Measurements from ENCODE around the gene FOXR1. TPM values are rescaled to one million over a fixed set of nuclear protein-coding genes. Genes with fewer than 3 reads are reported as not detected.

The FOXR1 gene
- total RNA-seq, 1 donor = not detected

DNA sequence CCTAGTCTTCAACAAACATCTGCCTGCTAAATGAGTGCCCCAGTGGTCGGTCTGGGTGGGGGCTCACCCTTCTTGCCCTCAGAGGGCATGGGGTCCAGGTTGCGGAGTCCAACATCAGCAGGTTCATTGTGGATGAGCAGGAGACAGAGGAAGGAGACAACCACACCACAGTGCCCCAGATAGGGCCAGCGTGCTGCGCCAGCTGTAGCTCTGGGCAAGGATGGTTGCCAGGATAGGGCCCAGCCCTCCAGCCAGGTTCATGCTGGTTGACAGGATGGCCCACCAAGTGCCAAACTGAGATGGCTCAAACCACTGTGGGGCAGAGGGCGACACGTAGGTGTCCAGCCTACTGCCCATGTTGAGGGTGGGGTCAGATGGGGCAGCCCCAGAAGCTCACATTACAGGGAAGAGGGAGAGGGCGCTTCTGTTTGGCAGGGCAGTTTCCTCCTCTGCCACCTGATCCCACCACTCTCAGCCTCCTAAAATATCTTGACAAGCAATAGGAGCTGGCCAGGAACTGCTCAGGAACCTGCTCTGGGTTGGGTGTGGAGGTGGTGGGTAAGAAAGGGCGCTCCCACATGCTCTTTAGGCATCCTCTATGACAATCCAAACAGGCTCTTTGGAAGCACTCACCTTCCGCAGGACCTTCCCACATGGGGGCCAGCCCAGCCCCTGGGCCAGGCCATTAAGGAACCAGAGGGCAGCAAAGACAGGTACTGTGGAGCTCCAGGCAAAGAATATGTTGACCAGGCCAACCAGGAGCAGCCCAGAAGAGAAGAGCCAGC is 56.2 kb downstream of the FOXR1 start:
- Histone ChIP-seq H4K20me1 (ENCODE audit: insufficient read depth, low read length) (peaks cover 4% of the 10 kb centered on the region), H3K27me3 (ENCODE audit: insufficient read depth, low read length) (no peaks in the 10 kb centered on the region), H2AFZ (ENCODE audit: low read length) (no peak overlapping the region), H3K79me2 (ENCODE audit: insufficient read depth, low read length) (peaks cover 5% of the 10 kb centered on the region), H3K27ac (ENCODE audit: low read depth, low read length) (no peak overlapping the region), H3K4me1 (ENCODE audit: insufficient read depth, low read length) (peaks cover 10% of the 10 kb centered on the region), H3K4me3 (ENCODE audit: insufficient read depth, low read length) (no peak overlapping the region), H3K4me2 (ENCODE audit: insufficient read depth, low read length) (no peak overlapping the region), H3K9me3 (ENCODE audit: low read depth, low read length) (no peaks in the 10 kb centered on the region), H3K36me3 (ENCODE audit: insufficient read depth, low read length) (peaks cover 22% of the 10 kb centered on the region)
- no peak for DNase-seq (ENCODE audit: insufficient read length, low spot score, missing footprints)
- TF ChIP-seq, protein P1, sequence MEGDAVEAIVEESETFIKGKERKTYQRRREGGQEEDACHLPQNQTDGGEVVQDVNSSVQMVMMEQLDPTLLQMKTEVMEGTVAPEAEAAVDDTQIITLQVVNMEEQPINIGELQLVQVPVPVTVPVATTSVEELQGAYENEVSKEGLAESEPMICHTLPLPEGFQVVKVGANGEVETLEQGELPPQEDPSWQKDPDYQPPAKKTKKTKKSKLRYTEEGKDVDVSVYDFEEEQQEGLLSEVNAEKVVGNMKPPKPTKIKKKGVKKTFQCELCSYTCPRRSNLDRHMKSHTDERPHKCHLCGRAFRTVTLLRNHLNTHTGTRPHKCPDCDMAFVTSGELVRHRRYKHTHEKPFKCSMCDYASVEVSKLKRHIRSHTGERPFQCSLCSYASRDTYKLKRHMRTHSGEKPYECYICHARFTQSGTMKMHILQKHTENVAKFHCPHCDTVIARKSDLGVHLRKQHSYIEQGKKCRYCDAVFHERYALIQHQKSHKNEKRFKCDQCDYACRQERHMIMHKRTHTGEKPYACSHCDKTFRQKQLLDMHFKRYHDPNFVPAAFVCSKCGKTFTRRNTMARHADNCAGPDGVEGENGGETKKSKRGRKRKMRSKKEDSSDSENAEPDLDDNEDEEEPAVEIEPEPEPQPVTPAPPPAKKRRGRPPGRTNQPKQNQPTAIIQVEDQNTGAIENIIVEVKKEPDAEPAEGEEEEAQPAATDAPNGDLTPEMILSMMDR (IDR thresholded peaks at IDR 0.05; ENCODE audit: extremely low read depth, low read depth, low read length) = no peak

- Histone ChIP-seq H2AFZ (ENCODE audit: low read length) (no peak overlapping the region), H3K36me3 (ENCODE audit: insufficient read depth, low read length) (peaks cover 15% of the 10 kb centered on the region), H4K20me1 (ENCODE audit: insufficient read depth, low read length) (peaks cover 4% of the 10 kb centered on the region), H3K27ac (ENCODE audit: low read depth, low read length) (no peak overlapping the region), H3K4me2 (ENCODE audit: insufficient read depth, low read length) (no peak overlapping the region), H3K4me1 (ENCODE audit: insufficient read depth, low read length) (peaks cover 10% of the 10 kb centered on the region), H3K4me3 (ENCODE audit: insufficient read depth, low read length) (no peak overlapping the region), H3K27me3 (ENCODE audit: insufficient read depth, low read length) (no peaks in the 10 kb centered on the region), H3K9me3 (ENCODE audit: low read depth, low read length) (no peaks in the 10 kb centered on the region), H3K79me2 (ENCODE audit: insufficient read depth, low read length) (no peaks in the 10 kb centered on the region)
- TF ChIP-seq, protein P1 (IDR thresholded peaks at IDR 0.05; ENCODE audit: extremely low read depth, low read depth, low read length) = no peak
- no peak for DNase-seq (ENCODE audit: insufficient read length, low spot score, missing footprints)
Observed at GRCh38 chr11:119028346-119029068, 56.9 kb downstream of the FOXR1 start.

GRCh38 chr11:119029069-119029339 is 57.4 kb downstream of the FOXR1 start:
- H3K36me3 ChIP-seq (ENCODE audit: insufficient read depth, low read length) = peaks cover 14% of the 10 kb centered on the region
- peaks cover 2% of the 10 kb centered on the region for H4K20me1 ChIP-seq (ENCODE audit: insufficient read depth, low read length)
- H3K9me3 ChIP-seq (ENCODE audit: low read depth, low read length) = no peaks in the 10 kb centered on the region
- no peak overlapping the region for H3K4me2 ChIP-seq (ENCODE audit: insufficient read depth, low read length)
- H3K79me2 ChIP-seq (ENCODE audit: insufficient read depth, low read length) = no peaks in the 10 kb centered on the region
- no peak overlapping the region for H2AFZ ChIP-seq (ENCODE audit: low read length)
- no peaks in the 10 kb centered on the region for H3K27me3 ChIP-seq (ENCODE audit: insufficient read depth, low read length)
- H3K27ac ChIP-seq (ENCODE audit: low read depth, low read length) = no peak overlapping the region
- peaks cover 10% of the 10 kb centered on the region for H3K4me1 ChIP-seq (ENCODE audit: insufficient read depth, low read length)
- DNase-seq (ENCODE audit: insufficient read length, low spot score, missing footprints) = no peak
- TF ChIP-seq, protein P1 (IDR thresholded peaks at IDR 0.05; ENCODE audit: extremely low read depth, low read depth, low read length) = no peak
- no peak overlapping the region for H3K4me3 ChIP-seq (ENCODE audit: insufficient read depth, low read length)

- H3K9me3 ChIP-seq (ENCODE audit: low read depth, low read length) = no peaks in the 10 kb centered on the region
Observed at GRCh38 chr11:119029340-119030028, 57.9 kb downstream of the FOXR1 start.

More at GRCh38 chr11:119029340-119030028, 57.9 kb downstream of the FOXR1 start:
- H3K4me3 ChIP-seq (ENCODE audit: insufficient read depth, low read length) = peak overlapping the region; percentile 88
- peak overlapping the region; percentile 89 for H2AFZ ChIP-seq (ENCODE audit: low read length)
- H3K4me2 ChIP-seq (ENCODE audit: insufficient read depth, low read length) = peak overlapping the region; percentile 93
- H3K79me2 ChIP-seq (ENCODE audit: insufficient read depth, low read length) = no peaks in the 10 kb centered on the region
- TF ChIP-seq, protein P1 (IDR thresholded peaks at IDR 0.05; ENCODE audit: extremely low read depth, low read depth, low read length) = no peak
- H3K36me3 ChIP-seq (ENCODE audit: insufficient read depth, low read length) = peaks cover 10% of the 10 kb centered on the region
- H3K27me3 ChIP-seq (ENCODE audit: insufficient read depth, low read length) = no peaks in the 10 kb centered on the region
- H3K4me1 ChIP-seq (ENCODE audit: insufficient read depth, low read length) = peaks cover 10% of the 10 kb centered on the region
- DNase-seq (ENCODE audit: insufficient read length, low spot score, missing footprints) = no peak
- no peak overlapping the region for H3K27ac ChIP-seq (ENCODE audit: low read depth, low read length)
- H4K20me1 ChIP-seq (ENCODE audit: insufficient read depth, low read length) = peaks cover under 1% of the 10 kb centered on the region

Measured in osteoblast (primary cell).